C4-2B (cell line): ENCODE results near the gene GRK3.

Experiments
- ZFX ChIP-seq: fragments of 450-650 bp; IDR thresholded peaks from 2 replicates; pipeline ENCODE4 v1.6.1; 2017
- TF ChIP-seq, protein P1 (sequence below): fragments of 450-650 bp; conservative IDR thresholded peaks from 2 replicates; pipeline ENCODE4 v1.5.1; 2017; ENCODE audit warnings: mild to moderate bottlenecking

DNA sequence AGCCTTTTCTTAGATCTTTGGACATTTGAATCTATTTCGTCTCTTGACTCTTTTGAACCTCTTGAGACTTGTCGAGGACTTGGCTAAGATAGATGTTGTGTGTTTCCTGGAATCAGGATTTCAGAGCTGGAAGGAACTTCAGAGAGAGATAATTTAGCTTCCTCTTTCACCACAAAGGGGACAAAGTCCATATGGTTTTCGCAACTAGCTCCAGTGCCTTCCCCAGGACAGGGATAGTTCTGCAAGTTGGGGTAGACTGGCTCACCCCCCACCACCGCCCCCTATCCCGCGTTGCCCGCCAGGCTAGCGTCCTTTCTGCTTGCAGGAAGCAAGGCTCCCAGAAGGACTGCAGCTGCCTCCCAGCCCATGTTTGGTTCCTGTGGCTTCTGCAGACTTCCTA, 101.8 kb downstream of the GRK3 start:
- TF ChIP-seq, protein P1, sequence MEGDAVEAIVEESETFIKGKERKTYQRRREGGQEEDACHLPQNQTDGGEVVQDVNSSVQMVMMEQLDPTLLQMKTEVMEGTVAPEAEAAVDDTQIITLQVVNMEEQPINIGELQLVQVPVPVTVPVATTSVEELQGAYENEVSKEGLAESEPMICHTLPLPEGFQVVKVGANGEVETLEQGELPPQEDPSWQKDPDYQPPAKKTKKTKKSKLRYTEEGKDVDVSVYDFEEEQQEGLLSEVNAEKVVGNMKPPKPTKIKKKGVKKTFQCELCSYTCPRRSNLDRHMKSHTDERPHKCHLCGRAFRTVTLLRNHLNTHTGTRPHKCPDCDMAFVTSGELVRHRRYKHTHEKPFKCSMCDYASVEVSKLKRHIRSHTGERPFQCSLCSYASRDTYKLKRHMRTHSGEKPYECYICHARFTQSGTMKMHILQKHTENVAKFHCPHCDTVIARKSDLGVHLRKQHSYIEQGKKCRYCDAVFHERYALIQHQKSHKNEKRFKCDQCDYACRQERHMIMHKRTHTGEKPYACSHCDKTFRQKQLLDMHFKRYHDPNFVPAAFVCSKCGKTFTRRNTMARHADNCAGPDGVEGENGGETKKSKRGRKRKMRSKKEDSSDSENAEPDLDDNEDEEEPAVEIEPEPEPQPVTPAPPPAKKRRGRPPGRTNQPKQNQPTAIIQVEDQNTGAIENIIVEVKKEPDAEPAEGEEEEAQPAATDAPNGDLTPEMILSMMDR, result no peak
- no peak for TF ChIP-seq ZFX
